Measurements from ENCODE around the gene ASTN2. TPM values are rescaled to one million over a fixed set of nuclear protein-coding genes. Genes with fewer than 3 reads are reported as not detected.

Gene ASTN2
- total and polyA plus RNA-seq, 10 of the 15 experiments (the other 5 are each of a cell fraction or from before 2014, with no cell fraction given), result 1.4 to 15.7 (median 7.0) TPM

GRCh38 chr9:116958881-116959280 is 456.0 kb downstream of the ASTN2 start:
- Histone ChIP-seq H3K4me3 (no peak overlapping the region), H3K27ac (ENCODE audit: control insufficient read depth, insufficient read depth) (no peak overlapping the region), H3K36me3 (ENCODE audit: control insufficient read depth in 2 of 2, insufficient read depth in 2 of 2, low read length in 1 of 2) (no peaks in the 10 kb centered on the region), H3K79me2 (ENCODE audit: control insufficient read depth, insufficient read depth, low read length) (no peaks in the 10 kb centered on the region), H2AFZ (ENCODE audit: control insufficient read depth, low read depth, low read length) (no peak overlapping the region), H3K27me3 (replicated peaks in 1 of 2; ENCODE audit: control insufficient read depth in 2 of 2, insufficient read depth in 2 of 2, low read length in 1 of 2) (no peaks in the 10 kb centered on the region), H3K9me3 (replicated peaks; ENCODE audit: control insufficient read depth, insufficient read depth, low read length) (no peaks in the 10 kb centered on the region; the same call in 2 of the 3 replicates), H3K9ac (ENCODE audit: control insufficient read depth, insufficient read depth, low read length) (no peak overlapping the region), H3K4me2 (ENCODE audit: control insufficient read depth, insufficient read depth) (no peak overlapping the region), H3K4me1 (ENCODE audit: control insufficient read depth, insufficient read depth, low read length) (no peaks in the 10 kb centered on the region; the same call in 1 of the 2 replicates), H4K20me1 (ENCODE audit: control insufficient read depth, insufficient read depth) (no peaks in the 10 kb centered on the region)
- no peak for DNase-seq (ENCODE audit: low read depth, low spot score)
- CTCF ChIA-PET, result no interaction called here
- intact Hi-C loops (cut with micrococcal nuclease; ENCODE audit: unreplicated experiment), result no loop called here
- POLR2A ChIA-PET, result no interaction called here
- SMC1A ChIA-PET (ENCODE audit: uncharacterized antibody, unreplicated experiment), result no interaction called here
- RAD21 ChIA-PET (ENCODE audit: unreplicated experiment), result interaction anchor here (1.0 kb wide), 1 partner anchor 22 kb away, joined by 3 read pairs; no protein-coding TSS in a partner anchor
- ATAC-seq, result peak; percentile 59
- 22% methylated on average over 5 of the region's 5 CpGs for WGBS (ENCODE audit: insufficient coverage, insufficient replicate concordance, low lambda C conversion rate, missing lambda C conversion rate)
- no peak for FAIRE-seq
- in situ Hi-C loops (cut with MboI), result no loop called here
- no TSS peak for BruUV-seq (replicated peaks)
- no peak for TF ChIP-seq BMI1 (IDR thresholded peaks at IDR 0.05; ENCODE audit: borderline replicate concordance)
- no peak for TF ChIP-seq RBBP5 (conservative IDR thresholded peaks at IDR 0.05)
- no peak for TF ChIP-seq KLF5 (IDR thresholded peaks at IDR 0.05; ENCODE audit: partially characterized antibody)
- no peak for TF ChIP-seq EGR1 (IDR thresholded peaks at IDR 0.05; ENCODE audit: borderline replicate concordance in 1 of 2, low read depth in 2 of 2, low read length in 2 of 2)
- TF ChIP-seq, protein P1, sequence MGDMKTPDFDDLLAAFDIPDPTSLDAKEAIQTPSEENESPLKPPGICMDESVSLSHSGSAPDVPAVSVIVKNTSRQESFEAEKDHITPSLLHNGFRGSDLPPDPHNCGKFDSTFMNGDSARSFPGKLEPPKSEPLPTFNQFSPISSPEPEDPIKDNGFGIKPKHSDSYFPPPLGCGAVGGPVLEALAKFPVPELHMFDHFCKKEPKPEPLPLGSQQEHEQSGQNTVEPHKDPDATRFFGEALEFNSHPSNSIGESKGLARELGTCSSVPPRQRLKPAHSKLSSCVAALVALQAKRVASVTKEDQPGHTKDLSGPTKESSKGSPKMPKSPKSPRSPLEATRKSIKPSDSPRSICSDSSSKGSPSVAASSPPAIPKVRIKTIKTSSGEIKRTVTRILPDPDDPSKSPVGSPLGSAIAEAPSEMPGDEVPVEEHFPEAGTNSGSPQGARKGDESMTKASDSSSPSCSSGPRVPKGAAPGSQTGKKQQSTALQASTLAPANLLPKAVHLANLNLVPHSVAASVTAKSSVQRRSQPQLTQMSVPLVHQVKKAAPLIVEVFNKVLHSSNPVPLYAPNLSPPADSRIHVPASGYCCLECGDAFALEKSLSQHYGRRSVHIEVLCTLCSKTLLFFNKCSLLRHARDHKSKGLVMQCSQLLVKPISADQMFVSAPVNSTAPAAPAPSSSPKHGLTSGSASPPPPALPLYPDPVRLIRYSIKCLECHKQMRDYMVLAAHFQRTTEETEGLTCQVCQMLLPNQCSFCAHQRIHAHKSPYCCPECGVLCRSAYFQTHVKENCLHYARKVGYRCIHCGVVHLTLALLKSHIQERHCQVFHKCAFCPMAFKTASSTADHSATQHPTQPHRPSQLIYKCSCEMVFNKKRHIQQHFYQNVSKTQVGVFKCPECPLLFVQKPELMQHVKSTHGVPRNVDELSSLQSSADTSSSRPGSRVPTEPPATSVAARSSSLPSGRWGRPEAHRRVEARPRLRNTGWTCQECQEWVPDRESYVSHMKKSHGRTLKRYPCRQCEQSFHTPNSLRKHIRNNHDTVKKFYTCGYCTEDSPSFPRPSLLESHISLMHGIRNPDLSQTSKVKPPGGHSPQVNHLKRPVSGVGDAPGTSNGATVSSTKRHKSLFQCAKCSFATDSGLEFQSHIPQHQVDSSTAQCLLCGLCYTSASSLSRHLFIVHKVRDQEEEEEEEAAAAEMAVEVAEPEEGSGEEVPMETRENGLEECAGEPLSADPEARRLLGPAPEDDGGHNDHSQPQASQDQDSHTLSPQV (IDR thresholded peaks at IDR 0.05), result no peak
- TF ChIP-seq MTA2 (IDR thresholded peaks at IDR 0.05; ENCODE audit: low read depth), result no peak
- TF ChIP-seq SREBF2 (IDR thresholded peaks at IDR 0.05; ENCODE audit: low read length), result no peak
- TF ChIP-seq, protein P2, sequence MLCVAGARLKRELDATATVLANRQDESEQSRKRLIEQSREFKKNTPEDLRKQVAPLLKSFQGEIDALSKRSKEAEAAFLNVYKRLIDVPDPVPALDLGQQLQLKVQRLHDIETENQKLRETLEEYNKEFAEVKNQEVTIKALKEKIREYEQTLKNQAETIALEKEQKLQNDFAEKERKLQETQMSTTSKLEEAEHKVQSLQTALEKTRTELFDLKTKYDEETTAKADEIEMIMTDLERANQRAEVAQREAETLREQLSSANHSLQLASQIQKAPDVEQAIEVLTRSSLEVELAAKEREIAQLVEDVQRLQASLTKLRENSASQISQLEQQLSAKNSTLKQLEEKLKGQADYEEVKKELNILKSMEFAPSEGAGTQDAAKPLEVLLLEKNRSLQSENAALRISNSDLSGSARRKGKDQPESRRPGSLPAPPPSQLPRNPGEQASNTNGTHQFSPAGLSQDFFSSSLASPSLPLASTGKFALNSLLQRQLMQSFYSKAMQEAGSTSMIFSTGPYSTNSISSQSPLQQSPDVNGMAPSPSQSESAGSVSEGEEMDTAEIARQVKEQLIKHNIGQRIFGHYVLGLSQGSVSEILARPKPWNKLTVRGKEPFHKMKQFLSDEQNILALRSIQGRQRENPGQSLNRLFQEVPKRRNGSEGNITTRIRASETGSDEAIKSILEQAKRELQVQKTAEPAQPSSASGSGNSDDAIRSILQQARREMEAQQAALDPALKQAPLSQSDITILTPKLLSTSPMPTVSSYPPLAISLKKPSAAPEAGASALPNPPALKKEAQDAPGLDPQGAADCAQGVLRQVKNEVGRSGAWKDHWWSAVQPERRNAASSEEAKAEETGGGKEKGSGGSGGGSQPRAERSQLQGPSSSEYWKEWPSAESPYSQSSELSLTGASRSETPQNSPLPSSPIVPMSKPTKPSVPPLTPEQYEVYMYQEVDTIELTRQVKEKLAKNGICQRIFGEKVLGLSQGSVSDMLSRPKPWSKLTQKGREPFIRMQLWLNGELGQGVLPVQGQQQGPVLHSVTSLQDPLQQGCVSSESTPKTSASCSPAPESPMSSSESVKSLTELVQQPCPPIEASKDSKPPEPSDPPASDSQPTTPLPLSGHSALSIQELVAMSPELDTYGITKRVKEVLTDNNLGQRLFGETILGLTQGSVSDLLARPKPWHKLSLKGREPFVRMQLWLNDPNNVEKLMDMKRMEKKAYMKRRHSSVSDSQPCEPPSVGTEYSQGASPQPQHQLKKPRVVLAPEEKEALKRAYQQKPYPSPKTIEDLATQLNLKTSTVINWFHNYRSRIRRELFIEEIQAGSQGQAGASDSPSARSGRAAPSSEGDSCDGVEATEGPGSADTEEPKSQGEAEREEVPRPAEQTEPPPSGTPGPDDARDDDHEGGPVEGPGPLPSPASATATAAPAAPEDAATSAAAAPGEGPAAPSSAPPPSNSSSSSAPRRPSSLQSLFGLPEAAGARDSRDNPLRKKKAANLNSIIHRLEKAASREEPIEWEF (IDR thresholded peaks at IDR 0.05; ENCODE audit: insufficient replicate concordance, low read depth, low read length), result no peak
- no peak for TF ChIP-seq MYB (IDR thresholded peaks at IDR 0.05; ENCODE audit: borderline replicate concordance, low read depth, low read length)
- TF ChIP-seq EP300 (IDR thresholded peaks at IDR 0.05; ENCODE audit: borderline replicate concordance in 1 of 2, control insufficient read depth in 1 of 2, low read depth in 2 of 2, low read length in 2 of 2), result no peak
- TF ChIP-seq RELB (IDR thresholded peaks at IDR 0.05; ENCODE audit: low read depth), result no peak
